ENCODE data around the gene FSTL4.

DNA sequence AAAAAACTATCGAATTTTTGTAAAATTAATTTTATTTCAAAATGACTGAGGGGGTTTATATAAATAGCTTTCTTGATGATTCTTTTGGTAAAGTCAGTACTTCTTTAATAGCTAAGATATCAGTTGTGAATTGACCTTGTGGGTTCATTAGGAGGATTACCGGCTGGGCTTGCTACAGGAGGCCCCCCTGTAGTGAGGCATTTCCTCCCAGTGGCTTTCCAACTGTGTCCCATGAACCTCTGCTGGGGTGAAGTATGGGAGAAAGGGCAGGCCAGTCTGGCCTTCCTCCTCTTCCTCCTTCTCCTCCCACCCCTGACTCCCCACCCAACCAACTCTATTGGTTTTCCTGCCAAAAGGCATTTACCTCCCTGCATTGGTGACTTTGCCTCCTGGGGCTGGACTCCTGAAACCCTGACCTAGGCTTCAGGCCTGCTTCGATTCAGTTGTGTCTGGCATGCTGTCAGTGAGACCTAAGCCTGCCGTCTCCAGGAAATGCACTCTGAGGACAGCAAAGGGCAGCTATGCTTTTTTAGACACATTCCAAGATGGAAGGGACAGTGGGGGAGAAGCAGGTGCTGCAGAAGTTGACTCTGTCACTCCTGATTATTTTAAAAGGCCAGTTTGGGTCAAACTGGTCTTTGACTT is 415.8 kb downstream of the FSTL4 start:
- TF ChIP-seq, protein P1, sequence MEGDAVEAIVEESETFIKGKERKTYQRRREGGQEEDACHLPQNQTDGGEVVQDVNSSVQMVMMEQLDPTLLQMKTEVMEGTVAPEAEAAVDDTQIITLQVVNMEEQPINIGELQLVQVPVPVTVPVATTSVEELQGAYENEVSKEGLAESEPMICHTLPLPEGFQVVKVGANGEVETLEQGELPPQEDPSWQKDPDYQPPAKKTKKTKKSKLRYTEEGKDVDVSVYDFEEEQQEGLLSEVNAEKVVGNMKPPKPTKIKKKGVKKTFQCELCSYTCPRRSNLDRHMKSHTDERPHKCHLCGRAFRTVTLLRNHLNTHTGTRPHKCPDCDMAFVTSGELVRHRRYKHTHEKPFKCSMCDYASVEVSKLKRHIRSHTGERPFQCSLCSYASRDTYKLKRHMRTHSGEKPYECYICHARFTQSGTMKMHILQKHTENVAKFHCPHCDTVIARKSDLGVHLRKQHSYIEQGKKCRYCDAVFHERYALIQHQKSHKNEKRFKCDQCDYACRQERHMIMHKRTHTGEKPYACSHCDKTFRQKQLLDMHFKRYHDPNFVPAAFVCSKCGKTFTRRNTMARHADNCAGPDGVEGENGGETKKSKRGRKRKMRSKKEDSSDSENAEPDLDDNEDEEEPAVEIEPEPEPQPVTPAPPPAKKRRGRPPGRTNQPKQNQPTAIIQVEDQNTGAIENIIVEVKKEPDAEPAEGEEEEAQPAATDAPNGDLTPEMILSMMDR (IDR thresholded peaks at IDR 0.05; ENCODE audit: poor library complexity) = no peak
- no peak for TF ChIP-seq EZH2 (IDR thresholded peaks at IDR 0.05; ENCODE audit: borderline replicate concordance)
- no peak for TF ChIP-seq EZH2phosphoT487 (IDR thresholded peaks at IDR 0.05; ENCODE audit: low read depth, severe bottlenecking, unreplicated experiment)
